RPMI7951 (cell line): ENCODE measurements around the gene GRIK2. TPM values are rescaled to one million over a fixed set of nuclear protein-coding genes. Genes with fewer than 3 reads are reported as not detected.

Source experiments
- DNase-seq: peaks from one replicate; pipeline ENCODE4 v3.0.0-alpha.2; 2012; ENCODE audit warnings: low read depth
- total RNA-seq: library from RNA; depleted of rRNA; stranded (reverse); fragments of >200 nt; shearing (Covaris generic); gene quantifications from 2 replicates; pipeline ENCODE4 v1.2.3, GENCODE V29; 2014

Gene GRIK2
- total RNA-seq, 1 experiment from 2014 or later: 2.0 TPM

GRCh38 chr6:101454106-101454676 lies 60.7 kb downstream of the GRIK2 start:
- DNase-seq: no peak

- DNase-seq: no peak
Measured at GRCh38 chr6:101458336-101458735, 64.8 kb downstream of the GRIK2 start.

- DNase-seq: no peak
Measured at GRCh38 chr6:101458826-101459225, 65.3 kb downstream of the GRIK2 start.

GRCh38 chr6:101462576-101462975 lies 69.1 kb downstream of the GRIK2 start:
- DNase-seq: no peak

- DNase-seq: no peak
Measured at GRCh38 chr6:101465863-101466262, 72.4 kb downstream of the GRIK2 start.

GRCh38 chr6:101477436-101477835 lies 83.9 kb downstream of the GRIK2 start:
- no peak for DNase-seq

- no peak for DNase-seq
Measured at GRCh38 chr6:101478891-101479290, 85.4 kb downstream of the GRIK2 start.

- no peak for DNase-seq
Measured at GRCh38 chr6:101482606-101483005, 89.1 kb downstream of the GRIK2 start.

GRCh38 chr6:101484781-101485180 lies 91.3 kb downstream of the GRIK2 start:
- DNase-seq: no peak

- no peak for DNase-seq
Measured at GRCh38 chr6:101486124-101486523, 92.6 kb downstream of the GRIK2 start.

GRCh38 chr6:101486726-101487125 lies 93.2 kb downstream of the GRIK2 start:
- no peak for DNase-seq

GRCh38 chr6:101489456-101489855 lies 95.9 kb downstream of the GRIK2 start:
- no peak for DNase-seq

- no peak for DNase-seq
Measured at GRCh38 chr6:101490857-101491256, 97.3 kb downstream of the GRIK2 start.

GRCh38 chr6:101502818-101503217 lies 109.3 kb downstream of the GRIK2 start:
- no peak for DNase-seq

- peak; percentile 1 for DNase-seq
Measured at GRCh38 chr6:101509536-101509935, 116.0 kb downstream of the GRIK2 start.

GRCh38 chr6:101513181-101513580 lies 119.7 kb downstream of the GRIK2 start:
- DNase-seq: no peak

- DNase-seq: no peak
Measured at GRCh38 chr6:101516578-101516977, 123.1 kb downstream of the GRIK2 start.

- DNase-seq: no peak
Measured at GRCh38 chr6:101517632-101518031, 124.1 kb downstream of the GRIK2 start.

GRCh38 chr6:101522254-101522653 lies 128.7 kb downstream of the GRIK2 start:
- no peak for DNase-seq

GRCh38 chr6:101527467-101527866 lies 134.0 kb downstream of the GRIK2 start:
- DNase-seq: no peak

- no peak for DNase-seq
Measured at GRCh38 chr6:101528801-101529200, 135.3 kb downstream of the GRIK2 start.

GRCh38 chr6:101531538-101531937 lies 138.0 kb downstream of the GRIK2 start:
- no peak for DNase-seq

- peak; percentile 8 for DNase-seq
Measured at GRCh38 chr6:101534386-101534785, 140.9 kb downstream of the GRIK2 start.

- DNase-seq: peak; percentile 2
Measured at GRCh38 chr6:101534821-101535220, 141.3 kb downstream of the GRIK2 start.
